Dermis blood vessel endothelial cell (primary cell): ENCODE results near the gene PLXND1. TPM values are rescaled to one million over a fixed set of nuclear protein-coding genes. Genes with fewer than 3 reads are reported as not detected.

Experiments used
- DNase-seq: peaks from one replicate; pipeline ENCODE4 v3.0.0; 2010
- total RNA-seq: library from RNA; depleted of rRNA; stranded (reverse); fragments of >200 nt; gene quantifications from 2 replicates; pipeline ENCODE4 v1.2.3, GENCODE V29; 2014

PLXND1 gene
- total RNA-seq, 1 donor from 2014 or later = 415 TPM

GRCh38 chr3:129599607-129600006 lies 6.9 kb downstream of the PLXND1 start:
- DNase-seq = peak; percentile 98

- peak; percentile 82 for DNase-seq
These were observed 7.4 kb downstream of the PLXND1 start for GRCh38 chr3:129599073-129599472.

- DNase-seq = no peak
These were observed 8.0 kb downstream of the PLXND1 start for GRCh38 chr3:129598484-129598883.

GRCh38 chr3:129598000-129598381 lies 8.5 kb downstream of the PLXND1 start:
- peak; percentile 36 for DNase-seq

GRCh38 chr3:129597087-129597999 lies 9.1 kb downstream of the PLXND1 start:
- DNase-seq = peak; percentile 50

GRCh38 chr3:129596194-129597086 lies 10.0 kb downstream of the PLXND1 start:
- DNase-seq = peak; percentile 97

- DNase-seq = no peak
These were observed 10.8 kb downstream of the PLXND1 start for GRCh38 chr3:129595544-129596193.

- DNase-seq = no peak
These were observed 11.5 kb downstream of the PLXND1 start for GRCh38 chr3:129594907-129595390.

- no peak for DNase-seq
These were observed 12.1 kb downstream of the PLXND1 start for GRCh38 chr3:129594409-129594808.

- peak; percentile 66 for DNase-seq
These were observed 12.7 kb downstream of the PLXND1 start for GRCh38 chr3:129593595-129594339.

- DNase-seq = peak; percentile 49
These were observed 13.3 kb downstream of the PLXND1 start for GRCh38 chr3:129593230-129593594.

GRCh38 chr3:129592381-129593131 lies 13.9 kb downstream of the PLXND1 start:
- peak; percentile 66 for DNase-seq

- DNase-seq = no peak
These were observed 14.5 kb downstream of the PLXND1 start for GRCh38 chr3:129591932-129592331.

- DNase-seq = no peak
These were observed 16.3 kb downstream of the PLXND1 start for GRCh38 chr3:129590215-129590614.

GRCh38 chr3:129587566-129588210 lies 18.8 kb downstream of the PLXND1 start:
- DNase-seq = no peak

GRCh38 chr3:129586746-129587430 lies 19.6 kb downstream of the PLXND1 start:
- DNase-seq = no peak

- no peak for DNase-seq
These were observed 20.4 kb downstream of the PLXND1 start for GRCh38 chr3:129585949-129586657.

GRCh38 chr3:129584631-129585030 lies 21.8 kb downstream of the PLXND1 start:
- DNase-seq = no peak

GRCh38 chr3:129583289-129583688 lies 23.2 kb downstream of the PLXND1 start:
- DNase-seq = no peak
